ENCODE measurements around the gene TNNT3.

The TNNT3 gene

GRCh38 chr11:1923201-1923956 lies 3.9 kb downstream of the TNNT3 start:
- no peak for DNase-seq (ENCODE audit: low read depth)

GRCh38 chr11:1924181-1924580 lies 4.7 kb downstream of the TNNT3 start:
- no peak for DNase-seq (ENCODE audit: low read depth)

DNA sequence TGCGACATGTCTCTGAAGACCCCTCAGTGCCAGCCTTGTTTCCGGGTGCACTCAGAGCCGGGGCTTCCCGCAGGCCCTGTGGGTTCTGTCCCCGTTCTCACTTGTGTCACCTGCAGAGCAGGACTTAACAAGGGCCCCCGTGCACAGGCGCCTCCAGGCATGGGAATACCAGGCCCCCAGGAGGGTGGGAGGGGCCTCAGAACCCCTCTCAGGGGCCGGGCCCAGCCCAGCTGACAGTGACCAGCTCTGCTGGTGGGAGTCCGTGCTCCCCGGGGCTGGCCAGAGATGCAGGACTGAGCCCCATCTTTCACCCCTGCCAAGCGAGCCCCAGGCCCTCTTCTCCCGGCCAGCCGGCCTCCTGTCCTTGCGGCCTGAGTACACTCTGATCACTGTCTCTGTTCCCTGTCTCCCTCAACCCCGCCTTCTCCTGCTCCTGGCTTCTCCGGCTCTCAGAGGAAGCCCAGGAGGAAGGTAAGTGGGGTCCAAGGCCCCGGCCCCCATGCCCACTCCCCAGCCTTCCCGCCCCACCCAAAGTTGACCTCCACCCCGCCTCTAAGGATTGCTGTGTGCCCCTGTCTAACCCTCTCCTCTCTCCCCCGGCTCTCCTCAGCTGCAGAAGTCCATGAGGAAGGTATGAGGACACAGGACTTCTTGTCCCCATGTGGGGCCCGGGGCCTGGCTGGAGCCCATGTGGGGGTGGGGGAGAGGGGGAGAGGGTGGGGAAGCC lies 5.3 kb downstream of the TNNT3 start:
- DNase-seq (ENCODE audit: low read depth) = no peak

DNA sequence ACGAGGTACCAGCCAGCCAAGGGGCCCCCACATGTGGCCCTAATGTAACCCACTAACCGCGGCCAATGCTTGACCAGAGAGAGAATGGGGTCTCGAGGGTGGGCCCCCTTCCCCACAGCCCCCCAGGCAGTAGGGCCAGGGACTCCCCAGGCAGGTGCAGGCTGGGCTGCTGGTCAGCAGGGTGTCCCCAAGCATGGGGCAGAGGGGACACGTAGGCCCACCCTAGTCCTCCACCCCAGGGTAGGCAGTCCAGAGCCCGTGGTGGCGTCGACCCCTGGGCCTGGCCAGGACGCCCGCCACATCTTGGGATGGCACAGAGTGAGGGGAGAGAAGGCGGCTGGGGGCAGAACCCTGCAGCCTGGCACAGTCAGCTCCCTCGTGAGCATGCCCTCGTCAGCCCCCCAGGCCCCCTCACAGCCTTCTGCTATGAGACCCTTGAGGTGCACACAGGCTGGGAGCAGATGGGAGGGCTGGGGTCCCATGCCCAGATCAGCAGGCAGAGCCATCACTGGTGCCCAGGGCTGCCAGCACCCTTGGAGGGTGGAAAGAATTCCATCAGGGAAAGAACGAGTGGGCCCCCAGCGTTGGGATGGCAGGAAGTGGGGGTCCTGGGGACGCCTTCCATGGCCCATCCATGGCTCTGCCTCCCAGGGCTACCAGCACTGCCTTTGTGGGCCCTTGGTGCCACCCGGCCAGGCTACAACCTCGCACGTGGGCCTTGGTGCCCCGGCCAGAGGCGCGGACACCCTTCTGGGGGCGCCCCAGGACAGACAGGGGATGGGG lies 6.1 kb downstream of the TNNT3 start:
- no peak for DNase-seq (ENCODE audit: low read depth)

DNA sequence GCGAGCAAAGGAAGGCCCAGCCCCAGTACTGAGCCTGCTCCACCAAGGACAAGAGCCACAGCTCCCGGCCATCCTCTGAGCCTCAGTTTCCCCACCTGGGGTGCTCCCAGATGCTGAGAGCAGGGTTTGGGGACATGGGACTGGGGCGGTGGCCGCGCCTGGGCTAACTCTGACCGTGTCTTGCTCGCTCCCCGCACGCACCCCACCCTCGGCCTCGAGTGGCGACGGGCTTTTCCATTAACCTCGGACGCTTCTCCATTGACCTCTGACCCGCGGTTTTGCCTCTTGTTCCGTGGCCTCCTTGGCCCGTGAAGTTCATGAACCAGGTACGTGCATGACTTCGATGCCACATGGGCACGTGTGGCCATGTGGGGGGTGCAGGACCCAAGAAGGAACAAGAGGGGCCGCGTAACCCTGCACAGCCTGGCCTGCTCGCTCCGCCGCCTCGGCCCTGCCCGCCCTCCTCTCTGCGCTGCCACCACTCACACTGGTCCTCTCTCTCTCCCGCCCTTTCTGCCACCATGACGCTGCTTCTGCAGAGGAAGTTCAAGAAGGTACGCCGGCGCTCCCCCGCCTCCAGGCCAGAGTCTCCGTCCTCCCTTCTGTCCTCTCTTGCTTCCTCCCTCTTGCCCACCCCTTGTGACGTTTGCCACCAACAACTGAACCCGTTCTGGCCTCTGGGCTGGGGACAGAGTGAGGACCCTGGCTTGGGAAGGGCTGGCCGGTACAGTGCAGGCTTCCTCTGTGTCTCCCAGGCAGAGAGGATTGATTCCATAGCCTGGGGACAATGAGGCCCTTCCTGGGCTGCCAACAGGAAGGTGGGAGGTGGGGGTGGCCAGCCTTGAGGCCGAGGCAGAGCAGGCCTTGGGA lies 6.9 kb downstream of the TNNT3 start:
- DNase-seq (ENCODE audit: low read depth) = no peak

DNA sequence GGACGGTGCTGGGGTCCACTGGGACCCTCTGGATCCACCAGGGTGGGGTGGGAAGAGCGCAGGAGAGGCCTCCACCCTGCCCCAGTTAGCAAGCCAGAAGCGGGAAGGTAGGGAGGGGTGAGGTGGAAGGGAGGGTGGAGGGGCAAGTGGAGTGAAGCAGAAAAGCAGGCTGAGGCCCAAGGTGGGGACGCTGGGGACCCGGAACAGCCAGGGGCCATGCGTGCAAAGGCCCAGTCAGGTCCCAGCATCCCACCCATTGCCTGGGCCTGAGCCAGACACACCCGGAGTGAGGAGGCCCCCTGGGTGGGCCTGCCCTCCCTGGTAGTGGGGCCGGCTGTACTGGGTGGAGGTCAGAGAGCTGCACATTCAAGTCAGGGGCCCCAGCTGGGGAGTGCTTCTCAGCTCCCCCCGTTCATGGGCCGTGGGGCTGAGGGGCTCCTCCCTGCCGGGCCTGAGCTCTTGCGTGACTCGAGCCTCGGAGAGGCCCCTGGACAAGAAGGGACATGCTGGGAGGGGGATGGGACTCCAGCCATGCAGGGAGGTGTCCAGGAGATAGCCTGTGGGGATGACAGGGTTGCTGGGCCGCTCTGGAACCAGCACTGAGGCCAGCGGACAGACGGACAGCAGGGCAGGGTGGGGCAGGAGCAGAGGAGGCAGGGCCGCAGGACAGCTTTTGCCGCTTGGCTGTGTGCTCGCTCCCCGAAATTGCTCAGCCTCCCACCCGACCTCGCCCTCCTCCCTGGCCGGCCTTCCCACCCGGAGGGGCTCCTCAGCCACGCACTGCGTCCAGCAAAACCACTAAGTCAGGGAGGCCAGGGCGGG lies 7.7 kb downstream of the TNNT3 start:
- DNase-seq (ENCODE audit: low read depth) = no peak

DNA sequence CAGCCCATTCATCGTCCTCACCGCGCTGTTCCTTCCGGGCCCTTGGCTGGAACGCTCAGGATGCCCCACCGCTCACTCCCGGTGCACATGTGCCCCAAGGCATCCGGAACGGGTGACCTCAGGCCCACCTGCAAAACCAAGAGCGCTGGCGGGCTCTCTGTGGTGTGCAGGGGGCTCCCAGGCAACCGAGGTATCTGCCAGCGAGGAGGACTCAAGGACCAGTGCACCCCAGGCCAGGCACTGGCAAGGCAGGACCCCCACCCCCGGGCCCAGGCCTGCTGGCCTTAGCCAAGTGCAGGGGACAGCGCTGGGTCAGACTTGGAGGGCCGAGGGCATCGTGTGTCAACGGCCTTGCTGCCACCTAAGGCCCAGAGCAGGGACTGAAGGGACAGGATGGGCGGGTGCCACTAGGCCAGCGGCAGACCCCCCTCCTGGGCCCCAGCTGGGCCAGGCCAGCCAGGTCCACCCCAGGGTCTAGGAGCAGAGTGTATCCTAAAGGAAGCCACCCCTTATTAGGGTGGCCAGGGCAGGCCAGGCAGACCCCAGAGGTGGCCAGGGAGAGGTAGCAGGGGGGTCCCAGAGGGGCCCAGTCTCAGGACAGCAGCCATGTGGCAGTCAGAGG lies 8.5 kb downstream of the TNNT3 start:
- no peak for DNase-seq (ENCODE audit: low read depth)

GRCh38 chr11:1928470-1928890 lies 9.0 kb downstream of the TNNT3 start:
- no peak for DNase-seq (ENCODE audit: low read depth)

DNA sequence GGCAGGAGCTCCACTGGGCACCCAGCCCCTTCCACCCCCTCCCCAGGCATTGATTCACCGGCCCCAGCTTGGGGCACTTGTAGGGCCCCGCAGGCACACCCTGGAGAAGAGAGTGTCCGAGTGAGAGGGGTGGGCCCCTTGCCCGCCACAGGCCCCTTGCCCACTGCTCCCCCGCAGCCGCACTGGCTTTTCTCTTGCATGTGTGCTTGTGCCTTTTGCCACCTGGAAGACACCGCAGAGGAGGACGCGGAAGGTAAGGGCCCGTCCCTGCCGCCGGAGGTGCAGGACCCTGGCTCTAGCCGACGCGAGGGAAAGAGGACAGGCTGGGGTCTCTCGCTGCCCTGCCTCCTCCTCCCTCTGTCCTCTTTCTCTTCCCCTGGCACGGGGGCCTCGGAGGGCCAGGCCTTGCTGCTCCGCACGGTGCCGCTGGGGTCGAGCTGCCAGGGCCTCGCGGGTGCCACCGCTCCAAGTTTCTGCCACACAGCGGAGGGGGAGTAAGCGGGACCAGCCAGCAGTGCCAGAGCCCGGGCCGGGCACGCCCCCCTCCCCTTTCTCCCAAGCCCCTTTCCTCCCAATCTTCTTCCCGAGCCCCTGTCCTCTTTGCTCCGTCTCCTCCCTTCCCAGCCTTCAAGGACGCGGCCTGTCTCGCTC lies 9.5 kb downstream of the TNNT3 start:
- no peak for DNase-seq (ENCODE audit: low read depth)

DNA sequence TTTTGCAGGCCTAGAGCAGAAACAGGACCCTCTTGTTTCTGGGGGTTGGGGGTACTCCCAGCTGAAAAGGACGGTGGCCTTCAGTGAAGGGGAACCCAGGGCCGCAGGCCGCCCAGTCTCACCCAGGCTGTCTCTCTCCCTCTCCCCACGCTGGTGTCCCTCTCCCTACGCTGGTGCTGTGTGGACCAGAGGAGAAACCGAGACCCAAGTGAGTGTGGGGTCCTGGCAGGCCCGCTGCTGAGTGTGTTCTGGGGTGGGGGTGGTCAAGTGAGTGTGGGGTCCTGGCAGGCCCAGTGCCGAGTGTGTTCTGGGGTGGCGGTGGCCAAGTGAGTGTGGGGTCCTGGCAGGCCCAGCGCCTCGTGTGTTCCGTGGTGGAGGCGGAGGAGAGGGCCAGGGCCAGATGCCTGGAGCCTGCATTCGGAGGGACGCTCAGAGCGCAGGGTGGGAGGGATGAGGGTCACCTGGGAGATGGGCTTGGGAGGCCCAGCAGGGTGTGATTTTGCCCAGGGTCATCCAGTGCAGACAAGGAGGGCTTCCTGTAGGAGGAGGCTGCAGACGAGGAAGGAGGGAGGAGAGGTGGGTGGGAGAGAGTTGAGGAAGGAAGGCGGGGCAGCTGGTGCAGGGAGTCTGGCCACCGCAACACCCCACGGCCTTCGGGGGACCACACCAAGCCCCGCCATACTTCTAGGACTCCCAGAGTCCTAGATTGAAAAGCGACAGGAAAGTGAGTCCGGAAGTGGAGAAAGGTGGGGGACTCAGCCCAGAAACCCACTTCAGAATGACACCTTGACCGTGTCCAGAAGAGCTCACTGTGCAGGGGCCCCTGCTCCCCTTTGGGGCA lies 10.3 kb downstream of the TNNT3 start:
- no peak for DNase-seq (ENCODE audit: low read depth)

DNA sequence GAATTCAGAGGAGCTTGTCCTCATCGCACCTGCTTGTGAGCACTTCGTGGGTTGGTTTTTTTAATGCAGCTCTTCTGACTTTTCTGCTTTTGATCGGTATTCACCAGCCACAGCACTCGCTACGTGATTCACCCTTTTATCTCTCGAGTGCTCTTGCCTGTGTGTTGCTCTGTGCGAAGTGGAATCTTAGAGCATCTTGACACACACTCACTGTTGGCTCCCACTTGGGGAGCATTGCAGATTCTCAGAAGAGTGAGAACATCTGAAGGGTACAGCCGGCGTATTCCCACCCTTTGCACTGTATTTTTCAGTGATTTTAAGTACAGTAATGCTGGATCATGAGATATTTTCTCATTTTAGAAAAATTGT lies 10.9 kb downstream of the TNNT3 start:
- no peak for DNase-seq (ENCODE audit: low read depth)

DNA sequence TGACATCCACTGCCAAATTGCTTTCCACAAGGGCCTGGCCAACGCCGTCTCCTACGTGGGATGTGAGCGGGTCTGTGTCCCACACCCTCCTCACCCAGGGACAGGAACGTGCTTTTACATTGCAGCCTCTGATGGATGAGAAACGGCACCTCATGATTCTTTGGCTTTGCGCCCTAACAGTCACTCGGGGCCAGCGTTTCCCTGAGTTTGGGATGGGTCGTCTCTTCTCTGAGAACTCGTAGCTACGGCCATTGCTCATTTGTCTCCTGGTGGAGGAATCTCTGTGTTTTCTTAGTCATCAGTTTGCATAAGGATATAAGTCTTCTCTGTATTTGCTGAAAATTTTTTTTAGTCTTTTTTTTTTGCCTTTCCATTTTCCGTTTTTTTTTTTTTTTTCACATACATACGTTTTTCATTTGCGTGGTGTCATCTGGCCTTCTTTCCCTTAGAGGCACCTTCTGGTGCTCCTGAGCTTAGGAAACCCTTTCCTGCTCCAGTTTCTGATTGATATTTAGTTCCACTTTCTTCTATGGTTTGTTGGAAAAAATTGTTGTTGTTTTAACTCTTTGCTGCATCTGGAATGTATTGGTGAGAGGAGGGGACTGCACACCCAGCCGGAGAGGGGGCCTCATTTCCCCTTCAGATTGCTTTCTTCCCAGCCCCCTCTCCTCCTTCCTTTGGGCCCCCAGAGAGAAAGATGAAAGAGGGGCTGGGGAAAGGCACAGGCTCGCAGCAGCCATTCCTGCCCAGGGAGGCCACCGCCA lies 12.0 kb downstream of the TNNT3 start:
- no peak for DNase-seq (ENCODE audit: low read depth)

- no peak for DNase-seq (ENCODE audit: low read depth)
Measured at GRCh38 chr11:1932105-1932480, 12.6 kb downstream of the TNNT3 start.

DNA sequence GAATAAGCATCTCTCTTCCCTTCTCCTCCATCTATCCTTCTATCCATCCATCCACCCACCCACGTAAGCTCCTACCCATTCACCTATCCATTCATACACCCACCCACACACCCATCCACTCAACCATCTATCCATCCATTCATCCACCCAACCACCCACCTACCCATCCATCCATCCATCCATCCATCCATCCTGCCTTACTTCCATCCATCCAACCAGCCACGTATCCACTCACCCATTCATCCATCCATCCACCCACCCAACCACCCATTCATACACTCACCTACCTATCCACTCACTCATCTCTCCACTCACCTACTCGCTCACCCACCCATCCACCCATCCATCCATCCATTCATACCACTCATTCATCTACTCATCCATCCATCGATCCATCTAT lies 13.2 kb downstream of the TNNT3 start:
- no peak for DNase-seq (ENCODE audit: low read depth)

GRCh38 chr11:1933416-1934334 lies 14.2 kb downstream of the TNNT3 start:
- no peak for DNase-seq (ENCODE audit: low read depth)

GRCh38 chr11:1934335-1935155 lies 15.0 kb downstream of the TNNT3 start:
- no peak for DNase-seq (ENCODE audit: low read depth)
